AG04450 (cell line): Measurements from ENCODE around the gene EIF1AD. TPM values are rescaled to one million over a fixed set of nuclear protein-coding genes. Genes with fewer than 3 reads are reported as not detected.

Source experiments
- CTCF ChIA-PET: fragments of 300-600, 350-600 bp; formaldehyde crosslinking; extraction: SDS; loops from one replicate; lab custom pipeline; 2022; ENCODE audit warnings: antibody characterized with exemption, inconsistent platforms; lab: Charles Lee
- POLR2A ChIA-PET: fragments of 350-600 bp; formaldehyde crosslinking; extraction: SDS; loops from one replicate; lab custom pipeline; 2021; ENCODE audit warnings: antibody characterized with exemption, inconsistent platforms; lab: Yijun Ruan, JAX
- DNase-seq: peaks from one replicate; pipeline ENCODE4 v3.0.0-alpha.2; 2011; ENCODE audit warnings: low read depth, low spot score
- H3K27ac ChIP-seq: one replicate; pipeline ENCODE4 v1.5.1; 2012; ENCODE audit warnings: low read depth, low read length, control low read depth
- H3K27me3 ChIP-seq: one replicate; pipeline ENCODE4 v1.6.0; 2012; ENCODE audit warnings: low read length; ENCODE audit not compliant: control insufficient read depth, insufficient read depth
- H3K4me3 ChIP-seq: 2 replicates; pipeline ENCODE4 v1.5.1; 2011; ENCODE audit warnings: mild to moderate bottlenecking, low read depth, low read length, control low read depth
- H3K9me3 ChIP-seq: 2 replicates; pipeline ENCODE4 v1.5.1; 2012; ENCODE audit warnings: low read length; ENCODE audit not compliant: control insufficient read depth, insufficient read depth
- polyA plus RNA-seq: library from polyadenylated mRNA; depleted of rRNA; stranded (reverse); fragments of >200 nt; gene quantifications from 2 replicates; pipeline ENCODE4 v1.2.3, GENCODE V29; 2011
- TF ChIP-seq, protein P1 (sequence below): IDR thresholded peaks from 2 replicates; pipeline ENCODE4 v1.5.1; 2011; ENCODE audit warnings: low read depth, low read length, control low read depth, inconsistent platforms

Gene EIF1AD
- polyA plus RNA-seq, 1 experiment = 23.9 TPM

- no peak for DNase-seq
- ChIA-PET CTCF (interaction anchor here (3.6 kb wide), 1 partner anchor 88 kb away, joined by 13 read pairs; the partner anchor contains the start of gene FIBP), POLR2A (interaction anchor here (1.3 kb wide), 1 partner anchor 117 kb away, joined by 6 read pairs; no protein-coding TSS in a partner anchor)
- Histone ChIP-seq H3K4me3 (no peak overlapping the region), H3K27me3 (no peaks in the 10 kb centered on the region), H3K9me3 (no peaks in the 10 kb centered on the region; the same call in 1 of the 2 replicates), H3K27ac (no peak overlapping the region)
- TF ChIP-seq, protein P1, sequence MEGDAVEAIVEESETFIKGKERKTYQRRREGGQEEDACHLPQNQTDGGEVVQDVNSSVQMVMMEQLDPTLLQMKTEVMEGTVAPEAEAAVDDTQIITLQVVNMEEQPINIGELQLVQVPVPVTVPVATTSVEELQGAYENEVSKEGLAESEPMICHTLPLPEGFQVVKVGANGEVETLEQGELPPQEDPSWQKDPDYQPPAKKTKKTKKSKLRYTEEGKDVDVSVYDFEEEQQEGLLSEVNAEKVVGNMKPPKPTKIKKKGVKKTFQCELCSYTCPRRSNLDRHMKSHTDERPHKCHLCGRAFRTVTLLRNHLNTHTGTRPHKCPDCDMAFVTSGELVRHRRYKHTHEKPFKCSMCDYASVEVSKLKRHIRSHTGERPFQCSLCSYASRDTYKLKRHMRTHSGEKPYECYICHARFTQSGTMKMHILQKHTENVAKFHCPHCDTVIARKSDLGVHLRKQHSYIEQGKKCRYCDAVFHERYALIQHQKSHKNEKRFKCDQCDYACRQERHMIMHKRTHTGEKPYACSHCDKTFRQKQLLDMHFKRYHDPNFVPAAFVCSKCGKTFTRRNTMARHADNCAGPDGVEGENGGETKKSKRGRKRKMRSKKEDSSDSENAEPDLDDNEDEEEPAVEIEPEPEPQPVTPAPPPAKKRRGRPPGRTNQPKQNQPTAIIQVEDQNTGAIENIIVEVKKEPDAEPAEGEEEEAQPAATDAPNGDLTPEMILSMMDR = no peak
Observed at GRCh38 chr11:65976216-65977176, 25.5 kb downstream of the EIF1AD start.

DNA sequence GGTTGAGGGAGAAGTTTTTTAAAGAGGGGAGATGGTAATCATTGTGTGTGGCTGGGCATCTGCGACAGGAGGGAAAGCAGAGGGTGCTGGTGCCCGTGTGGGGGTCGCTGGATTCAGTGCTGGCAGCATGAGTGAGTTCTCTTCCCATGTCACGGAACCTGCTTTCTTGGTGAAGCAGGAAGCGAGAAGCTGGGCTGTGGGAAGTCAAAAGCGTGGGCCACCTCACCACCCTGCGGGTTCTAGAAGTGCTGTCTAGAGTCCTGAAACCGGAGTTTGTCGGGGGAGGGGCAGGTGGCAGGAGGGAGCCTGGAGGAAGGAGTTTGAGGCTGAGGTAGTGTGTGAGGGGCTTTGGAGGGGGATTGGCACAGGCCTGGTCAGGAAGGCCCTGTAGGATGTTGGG, 26.2 kb downstream of the EIF1AD start:
- no peak for DNase-seq
- POLR2A ChIA-PET = interaction anchor here (0.7 to 1.3 kb wide), 2 partner anchors 86 to 116 kb away, joined by 6 to 7 read pairs; no protein-coding TSS in a partner anchor
- CTCF ChIA-PET = no interaction called here
- Histone ChIP-seq H3K27me3 (no peaks in the 10 kb centered on the region), H3K27ac (no peak overlapping the region), H3K9me3 (no peaks in the 10 kb centered on the region; the same call in 1 of the 2 replicates), H3K4me3 (no peak overlapping the region)
- TF ChIP-seq, protein P1 = no peak

DNA sequence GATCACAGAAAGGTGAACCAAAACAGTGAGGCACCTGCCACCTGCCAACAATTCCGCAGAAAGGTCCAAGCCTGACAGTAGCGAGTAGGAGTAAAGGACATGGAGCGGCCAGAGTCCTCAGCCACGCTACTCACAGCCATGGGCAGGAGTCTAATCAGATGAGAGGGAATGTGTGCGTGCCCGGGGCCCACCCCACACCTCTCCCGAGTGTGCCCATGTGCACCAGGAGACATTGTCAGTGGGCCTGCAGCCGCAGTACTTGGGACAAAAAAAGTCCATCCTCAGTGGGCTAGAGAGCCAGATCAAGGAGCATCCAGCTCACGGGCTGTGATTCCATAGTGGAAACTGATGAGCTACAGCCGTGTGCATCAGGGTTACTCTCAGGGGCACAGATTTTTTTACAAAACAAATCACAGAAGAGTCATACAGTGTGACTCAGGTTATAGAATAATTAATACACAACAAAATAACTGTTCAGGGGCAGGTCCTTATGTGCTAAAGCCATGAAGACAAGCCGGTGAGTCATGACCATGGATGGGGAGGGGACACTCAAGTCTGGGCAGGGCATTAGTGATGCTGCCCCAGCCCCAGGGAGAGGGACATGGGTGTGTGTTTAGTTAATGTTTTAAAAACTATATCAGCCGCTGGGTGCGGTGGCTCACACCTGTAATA, 28.4 kb downstream of the EIF1AD start:
- ChIA-PET POLR2A (interaction anchor here (0.6 kb wide), 1 partner anchor 85 kb away, joined by 3 read pairs; the partner anchor contains the start of gene FIBP), CTCF (interaction anchor here (0.9 kb wide), 1 partner anchor 89 kb away, joined by 3 read pairs; no protein-coding TSS in a partner anchor)
- TF ChIP-seq, protein P1 = no peak
- Histone ChIP-seq H3K27ac (no peak overlapping the region), H3K4me3 (no peak overlapping the region), H3K9me3 (no peaks in the 10 kb centered on the region; the same call in 1 of the 2 replicates), H3K27me3 (no peaks in the 10 kb centered on the region)
- DNase-seq = no peak

- no peak overlapping the region for H3K4me3 ChIP-seq
- TF ChIP-seq, protein P1 = no peak
- no peaks in the 10 kb centered on the region; the same call in 1 of the 2 replicates for H3K9me3 ChIP-seq
- no peak overlapping the region for H3K27ac ChIP-seq
- DNase-seq = no peak
- no peaks in the 10 kb centered on the region for H3K27me3 ChIP-seq
- ChIA-PET POLR2A (no interaction called here), CTCF (interaction anchor here (0.7 to 2.3 kb wide), 6 partner anchors 11 to 120 kb away, joined by 3 to 13 read pairs (median 5); partner anchors contain the start of genes FIBP and MUS81)
Observed at GRCh38 chr11:65972116-65972515, 29.8 kb downstream of the EIF1AD start.
